ENCODE results near the gene OR8K1.

GRCh38 chr11:56340289-56340688 is 5.5 kb upstream of the OR8K1 start:
- TF ChIP-seq POLR2A (IDR thresholded peaks at IDR 0.05) (no peak), CTCF (IDR thresholded peaks at IDR 0.05) (no peak)
